ENCODE measurements around the gene ARHGEF1.

DNA sequence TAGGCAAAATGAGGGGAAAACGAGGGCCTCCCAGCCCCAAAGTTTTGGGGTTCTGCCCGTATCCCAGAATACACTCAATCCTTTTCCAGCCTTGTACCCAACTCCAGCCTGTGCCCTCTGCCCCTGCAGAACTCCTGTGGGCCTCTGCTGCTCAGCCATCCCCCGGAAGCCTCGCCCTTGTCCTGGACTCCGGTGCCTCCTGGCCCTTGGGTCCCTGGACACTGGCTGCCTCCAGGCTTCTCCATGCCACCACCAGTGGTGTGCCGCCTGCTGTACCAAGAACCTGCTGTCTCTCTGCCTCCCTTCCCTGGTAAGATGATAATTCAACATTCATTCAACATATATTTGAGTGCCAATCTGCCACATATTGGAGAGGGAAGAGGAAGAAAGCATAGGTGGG, 34.3 kb upstream of the ARHGEF1 start:
- TF ChIP-seq, protein P1, sequence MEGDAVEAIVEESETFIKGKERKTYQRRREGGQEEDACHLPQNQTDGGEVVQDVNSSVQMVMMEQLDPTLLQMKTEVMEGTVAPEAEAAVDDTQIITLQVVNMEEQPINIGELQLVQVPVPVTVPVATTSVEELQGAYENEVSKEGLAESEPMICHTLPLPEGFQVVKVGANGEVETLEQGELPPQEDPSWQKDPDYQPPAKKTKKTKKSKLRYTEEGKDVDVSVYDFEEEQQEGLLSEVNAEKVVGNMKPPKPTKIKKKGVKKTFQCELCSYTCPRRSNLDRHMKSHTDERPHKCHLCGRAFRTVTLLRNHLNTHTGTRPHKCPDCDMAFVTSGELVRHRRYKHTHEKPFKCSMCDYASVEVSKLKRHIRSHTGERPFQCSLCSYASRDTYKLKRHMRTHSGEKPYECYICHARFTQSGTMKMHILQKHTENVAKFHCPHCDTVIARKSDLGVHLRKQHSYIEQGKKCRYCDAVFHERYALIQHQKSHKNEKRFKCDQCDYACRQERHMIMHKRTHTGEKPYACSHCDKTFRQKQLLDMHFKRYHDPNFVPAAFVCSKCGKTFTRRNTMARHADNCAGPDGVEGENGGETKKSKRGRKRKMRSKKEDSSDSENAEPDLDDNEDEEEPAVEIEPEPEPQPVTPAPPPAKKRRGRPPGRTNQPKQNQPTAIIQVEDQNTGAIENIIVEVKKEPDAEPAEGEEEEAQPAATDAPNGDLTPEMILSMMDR (IDR thresholded peaks at IDR 0.05; ENCODE audit: borderline replicate concordance, extremely low read depth, low read length, poor library complexity, severe bottlenecking) = no peak
- TF ChIP-seq EZH2 (IDR thresholded peaks at IDR 0.05; ENCODE audit: borderline replicate concordance, low read depth, low read length, severe bottlenecking) = no peak
